HepG2 (cell line): ENCODE data around the gene ZIC2. TPM values are rescaled to one million over a fixed set of nuclear protein-coding genes. Genes with fewer than 3 reads are reported as not detected.

Experiments used
- ATAC-seq: fragments of 200-7000 bp; cut with Tn5 transposase; 3 replicates; pipeline ENCODE4 v1.9.1; 2020; ENCODE audit warnings: mild to moderate bottlenecking, moderate library complexity
- BruUV-seq: library from RNA; stranded (reverse); fragments of 400-500 nt; replicated peaks from 2 replicates; lab custom pipeline; 2021; lab: Mats Ljungman, UMichigan
- CTCF ChIA-PET: fragments of 300-600 bp; formaldehyde crosslinking; extraction: SDS; loops from one replicate; lab custom pipeline; 2021; ENCODE audit warnings: low total read pairs, inconsistent platforms, low intra/inter-chr PET ratio; lab: Yijun Ruan, JAX
- POLR2A ChIA-PET: fragments of 350-600 bp; sonication (Branson Sonifier 250); formaldehyde crosslinking; loops from one replicate; lab custom pipeline; 2020; ENCODE audit warnings: antibody characterized with exemption, inconsistent platforms; lab: Yijun Ruan, JAX
- DNase-seq: peaks from one replicate; pipeline ENCODE4 v3.0.0-alpha.2; 2015; ENCODE audit warnings: low spot score
- FAIRE-seq: peaks from 3 replicates; lab custom pipeline; 2011; peaks lifted over from hg19 to GRCh38; lab: Jason Lieb, UNC
- H2AFZ ChIP-seq: one replicate; pipeline ENCODE4 v1.6.1; 2011; ENCODE audit warnings: low read length, inconsistent platforms
- H3K27ac ChIP-seq: fragments of 300-600 bp; 3 replicates; pipeline ENCODE4 v1.8.0; 2011; ENCODE audit warnings: mixed run types, mild to moderate bottlenecking, mixed read lengths, low read length, inconsistent platforms; ENCODE audit not compliant: insufficient read depth; ENCODE audit errors: extremely low read length
- H3K27me3 ChIP-seq, 2 experiments: fragments of 200-600 bp in 1 of 2; 2 replicates in 1 of 2; 3 replicates in 1 of 2; pipeline versions ENCODE4 v1.6.0 to v1.8.0; 2011; ENCODE audit warnings: low read length in 2 of 2, mild to moderate bottlenecking in 2 of 2, moderate library complexity in 2 of 2, inconsistent platforms in 1 of 2; ENCODE audit not compliant: insufficient read depth in 2 of 2, control insufficient read depth in 1 of 2
- H3K36me3 ChIP-seq, 2 experiments: fragments of 200-600 bp in 1 of 2; replicated peaks in 1 of 2; 2 replicates in 1 of 2; 3 replicates in 1 of 2; pipeline versions ENCODE4 v1.5.1 to v1.8.0; 2011; ENCODE audit warnings: low read length in 2 of 2, inconsistent platforms in 1 of 2; ENCODE audit not compliant: insufficient read depth in 2 of 2, control insufficient read depth in 1 of 2
- H3K4me1 ChIP-seq: 2 replicates; pipeline ENCODE4 v1.5.1; 2012; ENCODE audit warnings: low read length, inconsistent platforms; ENCODE audit not compliant: insufficient read depth
- H3K4me2 ChIP-seq: 2 replicates; pipeline ENCODE4 v1.6.0; 2011; ENCODE audit warnings: low read depth, low read length, inconsistent platforms
- H3K4me3 ChIP-seq, 3 experiments: fragments of 200-600 bp in 1 of 3; sonication (generic), shearing (Covaris generic) in 1 of 3; replicated peaks in 1 of 3; 2 replicates each; pipeline ENCODE4 v1.5.1; 2011 to 2016; ENCODE audit warnings: low read length in 3 of 3, inconsistent platforms in 2 of 3, low read depth in 2 of 3, mild to moderate bottlenecking in 2 of 3, control low read depth in 1 of 3, mixed read lengths in 1 of 3; ENCODE audit not compliant: insufficient read depth in 1 of 3
- H3K79me2 ChIP-seq: one replicate; pipeline ENCODE4 v1.6.1; 2011; ENCODE audit warnings: low read length, inconsistent platforms; ENCODE audit not compliant: insufficient read depth
- H3K9ac ChIP-seq: 2 replicates; pipeline ENCODE4 v1.6.0; 2011; ENCODE audit warnings: mild to moderate bottlenecking, low read depth, low read length, inconsistent platforms; ENCODE audit not compliant: insufficient read depth
- H3K9me3 ChIP-seq: 2 replicates; pipeline ENCODE4 v1.5.1; 2012; ENCODE audit warnings: mild to moderate bottlenecking, low read length
- H4K20me1 ChIP-seq: 2 replicates; pipeline ENCODE4 v1.6.0; 2011; ENCODE audit warnings: inconsistent platforms, mild to moderate bottlenecking, low read length, moderate library complexity; ENCODE audit not compliant: insufficient read depth
- HNF1A ChIP-seq, 2 experiments: sonication (generic) in 1 of 2; formaldehyde crosslinking in 1 of 2; IDR thresholded peaks; 2 replicates each; pipeline versions ENCODE4 v1.4.0 to v1.6.1; 2016 to 2020; ENCODE audit warnings: borderline replicate concordance in 1 of 2, low read depth in 1 of 2, mild to moderate bottlenecking in 1 of 2, missing genetic modification reagents in 1 of 2
- HNRNPK ChIP-seq: fragments of 200-400 bp; formaldehyde crosslinking; IDR thresholded peaks from 2 replicates; pipeline ENCODE4 v1.6.1; 2018; ENCODE audit warnings: low read length, low read depth, moderate library complexity, mild to moderate bottlenecking; ENCODE audit not compliant: poor library complexity, severe bottlenecking
- MAX ChIP-seq: IDR thresholded peaks from 2 replicates; pipeline ENCODE4 v1.6.1; 2012; ENCODE audit warnings: inconsistent platforms
- NCOA5 ChIP-seq: sonication (generic); formaldehyde crosslinking; IDR thresholded peaks from 2 replicates; pipeline ENCODE4 v1.4.0; 2020; ENCODE audit warnings: missing genetic modification reagents
- TAF1 ChIP-seq: sonication (generic); formaldehyde crosslinking; IDR thresholded peaks from 2 replicates; pipeline ENCODE4 v1.4.0; 2020; ENCODE audit warnings: missing genetic modification reagents
- ZBTB44 ChIP-seq: sonication (generic); formaldehyde crosslinking; IDR thresholded peaks from 2 replicates; pipeline ENCODE4 v1.4.0; 2020; ENCODE audit warnings: missing genetic modification reagents
- ZNF20 ChIP-seq: sonication (generic); formaldehyde crosslinking; IDR thresholded peaks from 2 replicates; pipeline ENCODE4 v1.4.0; 2020; ENCODE audit warnings: mild to moderate bottlenecking, moderate library complexity, missing genetic modification reagents
- ZNF607 ChIP-seq: sonication (generic); formaldehyde crosslinking; IDR thresholded peaks from 2 replicates; pipeline ENCODE4 v1.5.1; 2020; ENCODE audit warnings: missing genetic modification reagents, mild to moderate bottlenecking, borderline replicate concordance
- WGBS: methylation state at CpG from one replicate; pipeline ENCODE4 v1.1.6; 2017; ENCODE audit warnings: low lambda C conversion rate; 5-methylcytosine and 5-hydroxymethylcytosine counted together
- in situ Hi-C: cut with HindIII; loops from 2 replicates; pipeline ENCODE4 v1.10.0; 2017; ENCODE audit warnings: low pct_unique_long_range_greater_than_20kb; ENCODE audit not compliant: extremely low pct_ligation_motif_present
- intact Hi-C: fragments of 100-400 bp; cut with micrococcal nuclease; formaldehyde crosslinking; loops from one replicate; pipeline ENCODE4 v1.10.0; 2022; ENCODE audit not compliant: unreplicated experiment
- polyA plus RNA-seq, 8 experiments: library from polyadenylated mRNA; depleted of rRNA in 3 of 8; stranded (reverse) in 7 of 8; unstranded in 1 of 8; fragments of >200 nt; fragmentation: Illumina TruSeq in 4 of 8; extraction: Trizol in 4 of 8; gene quantifications; 2 replicates each; pipeline versions ENCODE4 v1.2.1 to v1.2.3, GENCODE V29; 2011 to 2016; ENCODE audit warnings: low read depth in 4 of 8, missing spikeins in 1 of 8, mixed read lengths in 1 of 8; ENCODE audit not compliant: insufficient read depth in 1 of 8
- total RNA-seq, 5 experiments: library from RNA; depleted of rRNA; stranded (reverse); fragments of >200 nt; fragmentation: Illumina TruSeq; extraction: Trizol; gene quantifications; 2 replicates each; pipeline ENCODE4 v1.2.3, GENCODE V29; 2016; ENCODE audit warnings: low read depth in 1 of 5

The ZIC2 gene
- total and polyA plus RNA-seq, 2 of the 13 experiments (the other 11 are each of a cell fraction or from before 2014, with no cell fraction given) = 0.13 TPM; not detected in 1

GRCh38 chr13:99977912-99978798 is 3.4 kb upstream of the ZIC2 start:
- FAIRE-seq = no peak
- POLR2A ChIA-PET = no interaction called here
- intact Hi-C loops (loop anchor here (10.0 kb wide), 1 partner anchor 257 kb away; no protein-coding TSS in a partner anchor), in situ Hi-C loops (no loop called here)
- no peak overlapping the region for H3K4me3 ChIP-seq
- H2AFZ ChIP-seq = no peak overlapping the region
- no peak for DNase-seq
- H3K4me1 ChIP-seq = peaks cover 29% of the 10 kb centered on the region
- H3K9ac ChIP-seq = no peak overlapping the region
- no peaks in the 10 kb centered on the region for H3K79me2 ChIP-seq
- WGBS = 81% methylated on average over 48 of the region's 52 CpGs
- H4K20me1 ChIP-seq = no peaks in the 10 kb centered on the region
- H3K36me3 ChIP-seq = no peaks in the 10 kb centered on the region
- no peak overlapping the region; the same call in 1 of the 2 replicates for H3K4me2 ChIP-seq
- H3K9me3 ChIP-seq = no peaks in the 10 kb centered on the region
- peaks cover 9 to 68% of the 10 kb centered on the region in 2 experiments; a peak in 4 of 5 replicates for H3K27me3 ChIP-seq
- TF ChIP-seq MAX (no peak), HNRNPK (peak; percentile 55)
- BruUV-seq = no TSS peak
- H3K27ac ChIP-seq = no peak overlapping the region
- CTCF ChIA-PET = no interaction called here
- no peak for ATAC-seq

- no peak overlapping the region for H3K9ac ChIP-seq
- ChIA-PET CTCF (no interaction called here), POLR2A (no interaction called here)
- no peak overlapping the region for H3K27ac ChIP-seq
- peaks cover 37% of the 10 kb centered on the region for H3K4me1 ChIP-seq
- H4K20me1 ChIP-seq = no peaks in the 10 kb centered on the region
- H3K27me3 ChIP-seq = peaks cover 9 to 74% of the 10 kb centered on the region in 2 experiments; a peak in 4 of 5 replicates
- H3K79me2 ChIP-seq = no peaks in the 10 kb centered on the region
- in situ Hi-C loops = no loop called here
- no peak for FAIRE-seq
- no peak for DNase-seq
- H3K4me2 ChIP-seq = peak overlapping the region; percentile 66; the same call in 1 of the 2 replicates
- no peaks in the 10 kb centered on the region for H3K36me3 ChIP-seq
- H2AFZ ChIP-seq = no peak overlapping the region
- no TSS peak for BruUV-seq
- intact Hi-C loops = loop anchor here (10.0 kb wide), 1 partner anchor 256 kb away; no protein-coding TSS in a partner anchor
- 38% methylated on average over 18 of the region's 18 CpGs for WGBS
- no peak for ATAC-seq
- peak overlapping the region in 1 of 3 experiments; percentile 73; a peak in 1 of 6 replicates for H3K4me3 ChIP-seq
- H3K9me3 ChIP-seq = no peaks in the 10 kb centered on the region
- TF ChIP-seq ZBTB44 (CRISPR knock-in tag) = no peak
- TF ChIP-seq ZNF607 (CRISPR knock-in tag) = no peak
- no peak for TF ChIP-seq ZNF20
- TF ChIP-seq HNF1A (IDR thresholded peaks at IDR 0.05; ENCODE audit: low read depth) = no peak
- TF ChIP-seq HNF1A (CRISPR knock-in tag; IDR thresholded peaks at IDR 0.05; ENCODE audit: borderline replicate concordance) = no peak
- TF ChIP-seq NCOA5 (CRISPR knock-in tag) = no peak
- no peak for TF ChIP-seq TAF1 (CRISPR knock-in tag)
Observed at GRCh38 chr13:99978799-99979452, 2.7 kb upstream of the ZIC2 start.
